Large intestine (tissue), 3 donors: ENCODE measurements around the gene MAF. TPM values are rescaled to one million over a fixed set of nuclear protein-coding genes. Genes with fewer than 3 reads are reported as not detected.

Source experiments
- DNase-seq, 2 donors: peaks; one replicate each; pipeline versions ENCODE4 v3.0.0 to v3.0.0-alpha.2; 2013
- H3K27ac ChIP-seq: one replicate; pipeline ENCODE4 v1.5.1; 2013; ENCODE audit warnings: low read length
- H3K27me3 ChIP-seq: 2 replicates; pipeline ENCODE4 v1.6.1; 2013; ENCODE audit warnings: low read length; ENCODE audit not compliant: control insufficient read depth, insufficient read depth
- H3K36me3 ChIP-seq: 2 replicates; pipeline ENCODE4 v1.6.1; 2013; ENCODE audit warnings: low read length; ENCODE audit not compliant: control insufficient read depth, insufficient read depth
- H3K4me1 ChIP-seq: one replicate; pipeline ENCODE4 v1.6.1; 2013; ENCODE audit warnings: low read length; ENCODE audit not compliant: control insufficient read depth, insufficient read depth
- H3K4me3 ChIP-seq: one replicate; pipeline ENCODE4 v1.5.1; 2013; ENCODE audit warnings: low read length
- H3K9me3 ChIP-seq: one replicate; pipeline ENCODE4 v1.6.1; 2013; ENCODE audit warnings: mild to moderate bottlenecking, low read depth, low read length, moderate library complexity; ENCODE audit not compliant: control insufficient read depth
- WGBS: methylation state at CpG from one replicate; pipeline ENCODE4 v1.1.5; 2013; ENCODE audit warnings: low lambda C conversion rate; ENCODE audit not compliant: insufficient coverage; 5-methylcytosine and 5-hydroxymethylcytosine counted together
- polyA plus RNA-seq: library from polyadenylated mRNA; unstranded; fragments of 120-200 nt; gene quantifications from one replicate; pipeline ENCODE4 v1.2.1, GENCODE V29; 2013

Gene MAF
- polyA plus RNA-seq, 1 donor: 224 TPM

DNA sequence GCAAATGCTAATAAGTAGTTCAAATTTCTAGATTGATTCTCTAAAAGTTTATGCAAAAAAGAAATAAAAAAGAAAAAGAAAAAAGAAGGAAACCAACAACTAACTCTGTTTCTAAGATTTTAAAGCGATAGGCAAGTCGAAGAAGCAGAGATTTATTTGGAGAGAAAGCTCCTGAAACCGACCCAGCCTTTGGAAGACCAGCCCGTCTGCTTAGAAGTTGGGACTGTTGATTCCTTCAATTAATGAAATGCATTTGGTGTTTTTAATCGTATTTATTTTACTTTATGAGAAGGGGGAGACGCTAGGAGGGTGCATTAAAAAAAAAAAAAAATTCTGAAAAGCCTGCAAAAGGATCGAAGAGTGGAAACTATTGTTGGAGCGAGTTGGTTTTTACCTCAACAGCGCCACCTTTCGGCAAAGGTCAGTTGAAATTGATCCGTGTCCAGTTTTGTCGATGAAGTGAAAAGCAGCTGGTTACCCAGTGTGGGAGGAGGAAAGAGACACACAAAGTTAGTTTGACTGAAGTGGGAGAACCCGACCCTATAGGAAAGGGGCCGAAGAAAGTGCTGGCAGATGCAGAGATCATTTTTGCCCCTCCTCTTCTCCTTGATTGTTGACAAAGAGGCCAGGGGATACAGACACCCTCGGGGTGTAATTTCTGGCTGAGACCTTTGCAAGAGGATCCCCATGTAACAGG is 1.5 kb upstream of the MAF start:
- peak overlapping the region; percentile 94 for H3K4me3 ChIP-seq
- peaks cover 6% of the 10 kb centered on the region for H3K36me3 ChIP-seq
- WGBS: 0% methylated on average over 9 of the region's 15 CpGs
- DNase-seq: peak; percentile 90 to 95
- no peaks in the 10 kb centered on the region for H3K9me3 ChIP-seq
- H3K4me1 ChIP-seq: peaks cover 8% of the 10 kb centered on the region
- H3K27me3 ChIP-seq: no peaks in the 10 kb centered on the region
- H3K27ac ChIP-seq: peak overlapping the region; percentile 100

DNA sequence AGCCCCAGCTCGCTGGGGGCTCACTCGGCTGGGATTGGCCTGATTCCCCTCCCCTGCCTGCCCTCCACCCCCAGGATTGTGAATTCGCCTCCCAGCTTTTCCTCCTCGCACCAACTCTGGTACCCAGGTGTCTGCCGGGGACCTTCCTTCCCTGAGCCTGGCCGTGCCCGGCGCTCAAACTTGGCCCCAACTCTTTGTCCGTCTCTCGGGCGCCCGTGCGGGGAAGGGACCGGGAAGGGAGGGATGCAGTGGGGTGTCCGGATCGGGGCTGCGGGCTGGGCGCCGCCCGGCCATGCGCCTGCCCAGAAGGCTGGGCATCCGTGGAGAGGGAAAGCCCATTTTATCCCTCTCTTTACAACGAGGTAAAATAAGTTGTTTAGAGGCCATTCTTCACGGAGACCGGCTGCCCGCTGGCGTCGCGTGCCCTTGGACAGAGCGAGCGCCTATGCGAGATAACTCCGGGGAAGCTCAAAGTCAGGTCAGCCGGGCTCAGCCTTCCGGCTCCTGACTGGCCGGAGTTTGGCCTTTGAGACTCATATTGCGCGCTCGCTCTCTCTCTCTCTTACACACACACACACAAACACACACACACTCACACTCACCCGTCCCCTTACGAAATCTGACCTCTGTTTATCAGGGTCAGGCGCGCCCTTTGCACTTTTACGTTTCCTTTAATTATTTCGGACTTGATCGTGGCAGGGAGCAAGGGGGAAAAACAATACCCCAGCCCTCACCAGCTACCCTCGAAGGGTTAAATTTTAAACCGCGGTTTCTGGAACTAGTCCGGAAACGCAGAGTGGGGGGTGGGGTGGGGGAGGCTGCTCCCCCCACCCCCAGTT is 774 bp upstream of the MAF start:
- peaks cover 6% of the 10 kb centered on the region for H3K36me3 ChIP-seq
- 0% methylated on average over 3 of the region's 51 CpGs for WGBS

DNA sequence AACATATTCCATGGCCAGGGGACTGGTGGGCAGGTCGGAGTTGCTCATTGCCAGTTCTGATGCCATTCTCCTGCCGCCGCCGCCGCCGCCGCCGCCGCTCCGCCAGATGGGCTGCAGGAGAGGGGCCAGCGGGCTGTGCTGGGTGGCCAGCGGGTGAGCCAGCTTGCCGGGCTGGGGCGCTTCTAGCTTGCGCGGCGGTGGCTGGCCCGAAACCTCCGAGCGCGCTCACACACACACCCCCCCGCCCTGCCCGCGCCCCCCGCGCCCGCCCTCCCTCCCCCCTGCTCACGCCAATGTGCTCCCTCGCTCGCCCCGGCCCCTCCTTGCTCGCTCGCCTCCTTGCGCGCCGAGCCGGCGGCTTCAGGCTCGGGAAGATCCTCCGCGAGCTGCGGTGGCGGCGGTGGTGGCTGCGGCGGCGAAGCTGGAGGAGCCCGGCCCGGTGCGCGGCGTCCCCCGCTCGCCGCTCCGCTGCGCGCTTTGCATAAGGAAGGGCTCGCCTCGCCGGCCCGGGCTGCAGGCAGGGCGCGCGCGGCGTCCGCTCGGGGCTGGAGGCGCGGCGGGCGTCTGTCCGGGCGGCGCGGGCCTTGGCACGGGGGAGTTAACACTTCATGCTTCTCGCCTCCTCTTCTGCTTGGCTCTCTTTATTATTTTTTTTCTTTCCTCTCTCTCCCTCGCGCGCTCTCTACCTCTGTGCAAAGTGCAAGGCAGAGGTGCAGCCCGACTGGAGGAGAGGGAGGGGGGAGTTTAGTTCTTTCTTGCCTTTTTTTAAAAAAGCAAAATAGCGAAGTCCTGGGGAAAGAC is 500 bp downstream of the MAF start:
- Histone ChIP-seq H3K27ac (peak overlapping the region; percentile 100), H3K36me3 (peaks cover 13% of the 10 kb centered on the region), H3K27me3 (no peaks in the 10 kb centered on the region), H3K9me3 (no peaks in the 10 kb centered on the region), H3K4me1 (peaks cover 8% of the 10 kb centered on the region), H3K4me3 (peak overlapping the region; percentile 94)
- peak in 1 of 2 donors; percentile 46 for DNase-seq
- no CpG with 5 or more reads among the region's 84 CpGs for WGBS

More for the DNA sequence above, 774 bp upstream of the MAF start:
- H3K4me3 ChIP-seq: peak overlapping the region; percentile 94
- H3K9me3 ChIP-seq: no peaks in the 10 kb centered on the region
- no peaks in the 10 kb centered on the region for H3K27me3 ChIP-seq
- peaks cover 8% of the 10 kb centered on the region for H3K4me1 ChIP-seq
- peak; percentile 81 to 91 for DNase-seq
- H3K27ac ChIP-seq: peak overlapping the region; percentile 100

DNA sequence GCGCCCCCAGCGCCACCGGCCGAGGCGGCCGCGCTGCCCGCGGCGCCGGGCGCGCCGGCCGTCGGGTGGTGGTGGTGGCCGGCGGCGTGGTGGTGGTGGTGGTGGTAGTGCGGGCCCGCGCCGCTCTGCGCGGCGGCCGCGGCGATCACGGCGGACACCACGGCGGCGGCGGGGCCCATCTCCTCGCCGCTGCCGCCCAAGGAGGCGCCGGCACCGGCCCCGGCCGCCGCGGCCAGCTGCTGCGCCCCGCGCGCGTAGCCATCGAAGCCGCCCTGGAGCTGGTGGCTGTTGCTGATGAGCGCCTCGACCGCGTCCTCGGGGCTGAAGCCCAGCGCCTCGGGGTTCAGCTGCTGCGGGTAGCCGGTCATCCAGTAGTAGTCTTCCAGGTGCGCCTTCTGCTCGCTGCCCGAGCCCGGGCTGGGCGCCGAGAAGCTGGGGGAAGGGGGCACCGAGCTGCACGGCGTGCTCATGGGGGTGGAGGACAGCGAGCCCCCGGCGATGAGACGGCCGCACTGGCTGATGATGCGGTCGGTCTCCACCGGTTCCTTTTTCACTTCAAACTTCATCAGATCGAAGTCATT is 1.2 kb downstream of the MAF start:
- Histone ChIP-seq H3K4me3 (peak overlapping the region; percentile 82), H3K4me1 (peaks cover 8% of the 10 kb centered on the region), H3K27me3 (no peaks in the 10 kb centered on the region), H3K9me3 (no peaks in the 10 kb centered on the region), H3K36me3 (peaks cover 13% of the 10 kb centered on the region), H3K27ac (peak overlapping the region; percentile 100)
- DNase-seq: peak in 1 of 2 donors; percentile 70
- WGBS: no CpG with 5 or more reads among the region's 79 CpGs

DNA sequence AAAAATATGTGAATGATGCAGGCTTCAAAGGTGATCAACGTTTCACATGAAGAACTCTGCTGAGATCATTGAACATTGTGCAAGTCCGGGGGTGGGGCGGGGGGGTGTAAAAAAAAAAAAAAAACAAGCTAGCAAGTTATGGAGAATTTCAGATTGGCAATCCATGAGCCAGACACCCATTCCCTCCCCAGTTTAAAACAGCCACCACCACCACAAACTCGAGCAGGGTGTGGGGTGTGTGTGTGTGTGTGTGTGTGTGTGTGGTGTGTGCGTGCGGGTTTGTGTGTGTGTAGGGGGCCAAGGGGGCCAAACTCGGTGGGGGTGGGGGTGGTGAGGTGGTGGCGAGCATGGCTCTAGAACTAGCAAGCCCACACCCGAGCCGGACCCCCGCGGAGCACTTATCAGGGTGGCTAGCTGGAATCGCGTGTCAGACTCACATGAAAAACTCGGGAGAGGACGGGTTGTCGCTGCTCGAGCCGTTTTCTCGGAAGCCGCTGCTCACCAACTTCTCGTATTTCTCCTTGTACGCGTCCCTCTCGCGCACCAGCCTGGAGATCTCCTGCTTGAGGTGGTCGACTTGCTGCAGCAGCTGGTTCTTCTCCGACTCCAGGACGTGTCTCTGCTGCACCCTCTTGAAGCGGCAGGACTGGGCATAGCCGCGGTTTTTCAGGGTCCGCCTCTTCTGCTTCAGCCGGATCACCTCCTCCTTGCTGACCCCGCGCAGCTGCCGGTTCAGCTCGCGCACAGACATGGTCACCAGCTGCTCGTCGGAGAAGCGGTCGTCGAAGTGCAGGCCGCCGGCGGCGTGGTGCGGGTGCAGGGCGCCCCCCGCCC is 2.0 kb downstream of the MAF start:
- Histone ChIP-seq H3K4me1 (peaks cover 3% of the 10 kb centered on the region), H3K27me3 (no peaks in the 10 kb centered on the region), H3K27ac (peak overlapping the region; percentile 95), H3K36me3 (peaks cover 15% of the 10 kb centered on the region), H3K9me3 (no peaks in the 10 kb centered on the region), H3K4me3 (peak overlapping the region; percentile 92)
- peak; percentile 32 to 75 for DNase-seq
- no CpG with 5 or more reads among the region's 51 CpGs for WGBS

DNA sequence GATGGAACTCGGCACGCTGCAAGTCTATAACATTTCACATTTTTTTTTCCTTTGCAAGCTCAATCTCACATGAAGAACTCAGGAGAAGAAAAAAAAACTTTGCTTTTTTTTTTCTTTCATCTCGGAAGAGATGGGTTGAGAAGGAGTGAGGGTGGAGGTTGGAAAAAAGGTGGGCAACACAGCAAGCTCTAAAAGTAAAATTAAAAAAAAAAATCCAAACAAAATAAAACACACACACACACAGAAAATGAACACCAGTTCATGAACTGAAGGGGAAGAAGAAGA is 2.5 kb downstream of the MAF start:
- H3K27me3 ChIP-seq: no peaks in the 10 kb centered on the region
- no peak for DNase-seq
- peak overlapping the region; percentile 92 for H3K4me3 ChIP-seq
- WGBS: no CpG with 5 or more reads among the region's 3 CpGs
- H3K36me3 ChIP-seq: peaks cover 15% of the 10 kb centered on the region
- H3K4me1 ChIP-seq: peaks cover 3% of the 10 kb centered on the region
- no peaks in the 10 kb centered on the region for H3K9me3 ChIP-seq
- H3K27ac ChIP-seq: peak overlapping the region; percentile 95

DNA sequence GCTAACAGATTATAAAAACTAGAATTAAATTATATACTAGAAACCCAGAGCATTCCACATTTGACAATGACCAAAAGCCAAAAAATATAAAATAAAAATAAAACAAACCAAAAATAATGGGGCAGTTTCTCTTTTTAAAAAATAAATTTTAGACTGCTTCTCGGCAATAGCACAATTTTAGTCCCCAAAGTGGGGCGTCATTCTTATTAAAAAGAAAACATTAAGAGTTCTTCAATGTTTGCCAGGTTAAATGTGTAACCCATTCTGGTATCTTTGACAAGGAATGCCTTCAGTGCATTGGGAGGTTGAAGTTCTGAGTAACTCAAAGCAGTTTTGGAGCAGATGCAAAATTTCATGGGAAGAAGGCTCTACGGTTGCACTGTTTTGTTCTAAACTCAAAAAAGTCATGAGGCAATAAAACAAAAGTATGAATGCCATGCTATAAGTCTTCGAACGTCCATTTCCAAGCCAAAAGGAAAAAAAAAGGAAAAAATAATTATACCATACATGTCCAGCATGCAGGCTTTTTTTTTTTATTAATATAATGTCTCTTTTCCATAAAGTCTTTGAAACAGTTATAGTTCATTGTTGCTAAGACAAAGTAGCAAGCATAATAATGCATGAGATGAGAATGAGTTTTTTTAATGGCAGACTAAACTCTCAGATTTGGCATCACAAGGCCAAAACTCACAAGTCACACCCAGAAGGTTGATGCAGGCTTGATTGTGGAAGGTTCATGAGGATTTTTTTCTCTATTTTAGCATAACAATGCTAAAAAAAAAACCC is 3.1 kb downstream of the MAF start:
- H3K27ac ChIP-seq: peak overlapping the region; percentile 95
- H3K36me3 ChIP-seq: peaks cover 15% of the 10 kb centered on the region

DNA sequence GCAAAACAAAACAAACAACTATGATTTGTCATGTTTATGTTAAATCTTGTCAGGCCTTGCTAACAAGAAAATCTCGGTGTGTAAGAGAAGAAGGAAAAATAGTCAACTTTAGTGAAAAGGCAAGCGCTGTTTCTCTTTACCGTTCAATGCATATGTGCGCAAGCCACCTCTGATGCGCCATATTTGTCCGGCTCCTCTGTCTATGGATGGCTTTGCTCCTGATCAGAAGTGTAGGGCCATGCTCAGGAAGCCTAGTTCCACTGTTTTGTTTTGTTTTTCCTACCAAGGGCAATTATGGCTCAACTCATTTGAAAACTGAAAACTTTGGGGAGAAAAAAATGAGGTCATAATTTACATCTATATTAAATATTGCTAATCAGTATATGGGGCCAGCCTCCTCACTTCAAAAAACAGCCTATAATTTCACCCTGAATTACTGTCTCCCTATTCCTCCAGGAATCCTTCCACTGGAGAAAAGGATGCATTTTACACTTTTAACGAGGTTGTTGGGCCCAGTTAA is 4.5 kb downstream of the MAF start:
- H3K9me3 ChIP-seq: no peaks in the 10 kb centered on the region
- no peaks in the 10 kb centered on the region for H3K27me3 ChIP-seq
- DNase-seq: no peak
- peak overlapping the region; percentile 95 for H3K27ac ChIP-seq
- H3K36me3 ChIP-seq: peaks cover 15% of the 10 kb centered on the region
- 0% methylated on average over 1 of the region's 7 CpGs for WGBS
- peak overlapping the region; percentile 92 for H3K4me3 ChIP-seq
- no peaks in the 10 kb centered on the region for H3K4me1 ChIP-seq

More for the DNA sequence above, 3.1 kb downstream of the MAF start:
- DNase-seq: no peak
- Histone ChIP-seq H3K4me1 (peaks cover 3% of the 10 kb centered on the region), H3K9me3 (no peaks in the 10 kb centered on the region), H3K4me3 (peak overlapping the region; percentile 92), H3K27me3 (no peaks in the 10 kb centered on the region)
- 33% methylated on average over 1 of the region's 5 CpGs for WGBS

DNA sequence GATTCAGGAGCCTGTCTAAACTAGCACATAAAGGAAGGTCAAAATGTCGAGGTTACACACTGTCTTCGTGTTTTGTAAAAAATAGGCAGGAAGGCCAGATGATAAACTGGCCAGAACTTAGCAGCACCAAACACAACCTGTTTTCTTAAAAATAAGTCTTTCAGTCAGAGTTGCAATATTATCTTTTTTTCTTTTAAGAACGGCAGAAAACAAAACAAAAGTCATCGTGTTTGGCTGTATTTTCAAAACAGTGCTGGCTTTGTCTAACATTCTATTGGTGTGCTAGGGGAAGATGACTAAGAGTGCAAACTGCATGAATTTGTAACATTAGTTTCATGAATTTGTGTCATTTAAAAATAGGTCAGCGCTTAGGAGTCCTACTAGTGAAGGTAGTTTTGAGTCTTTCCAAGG is 5.3 kb downstream of the MAF start:
- no peaks in the 10 kb centered on the region for H3K27me3 ChIP-seq
- WGBS: 70% methylated on average over 2 of the region's 5 CpGs
- H3K9me3 ChIP-seq: no peaks in the 10 kb centered on the region
- no peaks in the 10 kb centered on the region for H3K4me1 ChIP-seq
- no peak for DNase-seq
- H3K36me3 ChIP-seq: peaks cover 15% of the 10 kb centered on the region
- peak overlapping the region; percentile 92 for H3K4me3 ChIP-seq
- peak overlapping the region; percentile 95 for H3K27ac ChIP-seq
